GM19463 (cell line): ENCODE results near the gene INAFM1.
"Not testable (repeated sequence)": the region's sequence is repeated elsewhere in the genome, so short reads cannot be mapped to it uniquely, and the experiment has no call there.

Experiments
- ATAC-seq: cut with Tn5 transposase; IDR thresholded peaks from one replicate; pipeline ENCODE4 v1.9.1; 2021; ENCODE audit warnings: mild to moderate bottlenecking, moderate library complexity; ENCODE audit not compliant: unreplicated experiment

INAFM1 gene

GRCh38 chr19:47267350-47267759, 7.3 kb upstream of the INAFM1 start:
- no peak for ATAC-seq

- no peak for ATAC-seq
These were observed 6.7 kb upstream of the INAFM1 start for GRCh38 chr19:47268028-47268427.

- no peak for ATAC-seq
These were observed 5.1 kb upstream of the INAFM1 start for GRCh38 chr19:47269596-47269995.

DNA sequence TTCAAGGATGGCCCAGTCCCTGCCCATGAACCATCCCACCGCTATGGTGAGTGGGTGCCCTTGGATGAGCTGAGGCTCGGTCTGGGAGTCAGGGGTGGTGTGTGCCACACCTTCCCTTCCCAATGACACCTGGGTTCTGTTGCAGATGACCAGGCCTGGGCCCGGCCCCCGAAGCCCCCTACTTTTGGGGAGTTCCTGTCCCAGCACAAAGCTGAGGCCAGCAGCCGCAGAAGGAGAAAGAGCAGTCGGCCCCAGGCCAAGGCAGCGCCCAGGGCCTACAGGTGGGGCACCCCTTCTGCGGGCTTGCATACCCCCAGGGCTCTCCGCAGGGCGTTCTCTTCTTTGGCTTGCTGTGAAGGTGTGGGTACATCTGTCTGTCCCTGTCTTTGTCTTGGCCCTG, 4.3 kb upstream of the INAFM1 start:
- ATAC-seq: no peak

DNA sequence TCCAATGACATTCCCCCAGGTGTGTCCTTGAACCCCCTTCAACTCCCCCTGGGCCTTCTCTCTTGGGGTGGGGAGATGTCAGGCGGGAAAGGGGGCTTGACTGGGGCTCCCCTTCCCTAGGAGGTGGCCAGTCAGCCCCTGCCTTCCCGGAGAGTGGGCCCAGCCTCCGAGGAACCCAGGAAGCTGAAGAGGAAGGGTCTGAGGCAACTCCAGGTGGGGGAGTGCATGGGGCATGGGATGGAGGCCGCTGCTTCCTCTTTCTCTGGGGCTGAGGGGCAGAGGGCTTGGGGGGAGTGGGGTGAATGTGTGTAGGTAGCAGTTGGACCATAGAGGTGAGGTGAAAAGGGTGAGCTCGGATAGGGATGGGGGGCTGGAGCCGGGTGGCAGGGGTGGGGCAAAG, 2.7 kb upstream of the INAFM1 start:
- no peak for ATAC-seq

- ATAC-seq: no peak
These were observed 2.0 kb upstream of the INAFM1 start for GRCh38 chr19:47272448-47273312.

DNA sequence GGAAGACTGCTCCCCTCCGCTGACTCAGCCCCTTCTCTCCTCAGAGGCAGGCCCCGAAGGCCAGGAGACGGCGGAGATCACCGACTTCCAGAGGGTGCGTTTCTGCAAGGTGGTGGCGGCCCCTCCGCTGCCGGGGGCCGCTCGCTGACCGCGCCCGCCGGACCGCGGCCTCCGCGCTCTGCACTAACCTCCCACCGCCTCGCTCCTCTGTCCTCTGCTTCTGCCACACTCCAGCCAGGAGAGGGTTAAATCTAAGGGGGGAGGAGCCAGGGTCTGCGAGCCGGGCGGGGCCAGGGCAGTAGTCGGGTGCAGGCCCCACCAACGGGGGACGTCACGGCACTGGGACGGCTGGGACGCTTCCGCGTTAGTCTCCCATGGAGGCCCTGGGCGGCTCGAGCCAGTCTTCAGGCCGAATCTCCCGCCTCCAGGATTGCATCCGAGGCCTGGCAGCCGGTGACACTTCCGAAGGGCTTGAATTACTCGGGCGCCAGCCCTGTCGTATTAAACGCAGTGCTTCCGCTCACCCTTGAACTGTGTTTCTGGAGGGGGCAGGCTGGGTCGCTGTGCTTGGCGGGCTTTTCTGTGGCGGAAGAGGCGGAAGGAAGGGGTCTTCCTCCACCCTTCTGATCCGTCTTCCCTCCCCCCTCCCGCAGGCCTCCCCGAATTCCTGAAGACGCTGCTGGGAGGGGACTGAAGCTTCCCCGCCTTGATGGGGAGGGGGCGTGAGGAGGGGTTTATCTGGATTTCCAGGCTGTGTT, 1.2 kb upstream of the INAFM1 start:
- peak; percentile 70 for ATAC-seq

DNA sequence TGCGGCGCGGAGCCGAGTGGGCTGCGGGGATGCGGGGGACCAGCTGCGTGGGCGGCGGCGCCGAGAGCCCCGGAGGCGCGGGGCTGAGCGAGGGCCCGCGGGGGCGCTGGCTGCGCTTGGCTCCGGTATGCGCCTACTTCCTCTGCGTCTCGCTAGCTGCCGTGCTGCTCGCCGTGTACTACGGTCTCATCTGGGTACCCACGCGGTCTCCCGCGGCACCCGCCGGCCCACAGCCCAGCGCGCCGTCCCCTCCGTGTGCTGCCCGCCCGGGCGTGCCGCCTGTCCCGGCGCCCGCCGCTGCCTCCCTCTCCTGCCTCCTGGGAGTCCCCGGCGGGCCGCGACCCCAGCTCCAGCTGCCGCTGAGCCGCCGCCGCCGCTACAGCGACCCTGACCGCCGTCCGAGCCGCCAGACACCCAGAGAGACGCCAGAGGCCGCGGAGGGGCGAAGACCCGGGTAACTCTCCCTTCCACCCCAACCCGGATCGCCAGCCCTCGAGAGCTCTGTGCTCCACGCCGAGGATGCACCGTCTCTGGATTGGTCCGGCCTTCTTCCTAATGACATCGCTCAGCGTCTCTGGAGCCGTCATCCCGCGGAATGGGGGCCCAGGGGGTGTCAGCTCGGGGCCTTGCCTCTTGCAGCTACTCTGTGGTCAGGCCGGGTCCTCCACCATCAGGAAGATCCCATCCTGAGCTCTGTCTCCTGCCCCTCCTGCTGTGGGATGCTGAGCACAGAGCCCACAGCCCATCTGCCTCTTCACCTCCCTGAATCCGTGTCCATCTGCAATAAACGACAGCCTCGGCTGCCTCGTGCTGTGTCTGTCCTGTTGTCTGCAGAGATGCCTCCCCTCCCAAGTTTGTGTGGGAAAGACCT, 441 bp downstream of the INAFM1 start:
- ATAC-seq: no peak

- no peak for ATAC-seq
These were observed 1.2 kb downstream of the INAFM1 start for GRCh38 chr19:47275791-47276461.

- not testable (repeated sequence) for ATAC-seq
These were observed 1.8 kb downstream of the INAFM1 start for GRCh38 chr19:47276513-47276912.

DNA sequence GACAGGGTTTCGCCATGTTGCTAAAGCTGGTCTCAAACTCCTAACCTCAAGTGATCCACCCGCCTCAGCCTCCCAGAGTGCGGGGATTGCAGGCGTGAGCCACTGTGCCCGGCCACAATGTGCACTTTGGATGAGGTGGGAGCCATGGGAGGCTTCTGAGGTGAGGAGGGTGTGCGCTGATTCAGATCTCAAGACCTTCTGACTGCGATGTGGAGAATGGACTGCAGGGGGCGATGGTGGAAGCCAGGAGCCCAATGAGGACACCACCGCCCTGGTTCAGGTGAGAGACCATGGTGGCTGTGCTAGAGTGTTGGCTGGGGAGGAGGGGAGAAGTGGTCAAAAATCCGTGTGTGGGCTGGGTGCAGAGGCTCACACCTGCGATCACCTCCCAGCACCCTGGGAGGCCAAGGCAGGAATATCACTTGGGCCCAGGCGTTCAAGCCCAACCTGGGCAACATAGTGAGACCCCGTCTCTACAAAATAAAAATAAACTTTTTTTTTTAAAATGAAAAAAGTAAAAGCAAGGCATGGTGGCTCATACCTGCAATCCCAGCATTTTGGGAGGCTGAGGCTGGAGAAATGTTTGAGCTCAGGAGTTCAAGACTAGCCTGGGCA, 5.6 kb downstream of the INAFM1 start:
- ATAC-seq: no peak

DNA sequence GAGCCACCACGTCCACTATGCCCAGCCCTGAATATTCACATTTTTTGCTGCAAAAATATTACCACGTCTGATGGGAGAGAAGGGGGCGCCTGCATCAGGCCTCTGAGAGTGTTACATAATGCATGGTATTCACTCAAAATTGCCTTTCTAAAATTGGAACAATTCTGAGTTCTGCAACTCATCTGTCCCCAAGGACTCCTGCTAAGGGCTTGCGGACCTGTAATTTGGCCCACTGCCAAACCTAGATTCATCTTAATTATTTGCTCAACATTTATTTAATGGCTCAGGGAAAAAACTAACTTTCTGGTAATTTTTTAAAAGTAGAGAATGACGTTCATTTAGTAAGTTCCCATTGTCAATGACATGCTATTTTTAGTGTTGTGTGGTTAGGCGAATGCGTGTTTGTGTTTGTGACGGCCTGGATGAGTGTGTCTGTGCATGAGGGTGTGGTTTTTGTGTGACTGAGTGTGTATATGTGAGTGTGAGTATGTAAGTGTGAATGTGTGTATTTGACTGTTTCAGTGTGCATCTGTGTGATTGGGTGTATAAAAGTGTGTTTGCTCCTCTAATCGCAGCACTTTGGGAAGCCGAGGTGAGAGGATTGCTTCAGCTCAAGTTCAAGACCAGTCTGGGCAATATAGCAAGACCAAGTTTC, 8.8 kb downstream of the INAFM1 start:
- no peak for ATAC-seq

GRCh38 chr19:47284324-47284899, 9.7 kb downstream of the INAFM1 start:
- ATAC-seq: no peak

GRCh38 chr19:47296036-47296435, 21.4 kb downstream of the INAFM1 start:
- no peak for ATAC-seq

DNA sequence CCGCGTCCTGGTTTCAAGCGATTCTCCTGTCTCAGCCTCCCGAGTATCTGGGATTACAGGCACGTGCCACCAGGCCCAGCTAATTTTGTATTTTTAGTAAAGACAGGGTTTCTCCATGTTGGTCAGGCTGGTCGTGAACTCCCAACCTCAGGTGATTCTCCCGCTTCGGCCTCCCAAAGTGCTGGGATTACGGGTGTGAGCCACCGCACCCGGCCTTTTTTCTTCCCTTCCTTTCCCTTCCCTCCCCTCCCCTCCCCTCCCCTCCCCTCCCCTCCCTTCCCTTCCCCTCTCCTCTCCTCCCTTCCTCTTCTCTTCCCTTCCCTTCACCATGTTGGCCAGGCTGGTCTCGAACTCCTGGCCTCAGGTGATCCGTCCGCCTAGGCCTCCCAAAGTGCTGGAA, 26.2 kb downstream of the INAFM1 start:
- not testable (repeated sequence) for ATAC-seq

GRCh38 chr19:47302249-47302648, 27.6 kb downstream of the INAFM1 start:
- no peak for ATAC-seq

GRCh38 chr19:47303966-47304365, 29.3 kb downstream of the INAFM1 start:
- no peak for ATAC-seq

GRCh38 chr19:47305309-47305751, 30.6 kb downstream of the INAFM1 start:
- no peak for ATAC-seq

GRCh38 chr19:47306303-47306702, 31.6 kb downstream of the INAFM1 start:
- ATAC-seq: no peak
